Measurements from ENCODE around the gene BTNL9.
A peak's percentile ranks its signal among the peaks of the same experiment; 100 is the strongest.
"Not testable (repeated sequence)": the region's sequence is repeated elsewhere in the genome, so short reads cannot be mapped to it uniquely, and the experiment has no call there.

The BTNL9 gene

DNA sequence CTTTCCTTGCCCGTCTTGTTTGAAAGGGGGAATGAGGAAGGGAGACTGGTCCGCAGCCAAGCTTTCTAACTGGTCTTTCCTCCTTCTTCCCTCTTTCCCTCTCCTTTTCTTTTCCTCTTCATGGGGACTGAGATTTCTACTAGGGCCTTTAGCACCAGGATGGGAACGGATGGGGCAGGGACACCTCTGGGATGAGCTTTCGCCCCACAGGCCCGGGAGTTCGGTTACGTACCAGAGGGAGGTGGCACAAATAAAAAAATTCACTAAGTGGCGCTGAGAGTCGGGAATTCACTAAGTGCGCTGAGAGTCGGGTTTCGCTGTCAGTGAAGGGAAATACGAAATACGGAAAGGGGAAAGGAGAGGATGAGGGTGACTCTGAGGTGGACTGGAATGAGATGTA is 21.6 kb downstream of the BTNL9 start:
- no peak for DNase-seq (ENCODE audit: low read depth)

DNA sequence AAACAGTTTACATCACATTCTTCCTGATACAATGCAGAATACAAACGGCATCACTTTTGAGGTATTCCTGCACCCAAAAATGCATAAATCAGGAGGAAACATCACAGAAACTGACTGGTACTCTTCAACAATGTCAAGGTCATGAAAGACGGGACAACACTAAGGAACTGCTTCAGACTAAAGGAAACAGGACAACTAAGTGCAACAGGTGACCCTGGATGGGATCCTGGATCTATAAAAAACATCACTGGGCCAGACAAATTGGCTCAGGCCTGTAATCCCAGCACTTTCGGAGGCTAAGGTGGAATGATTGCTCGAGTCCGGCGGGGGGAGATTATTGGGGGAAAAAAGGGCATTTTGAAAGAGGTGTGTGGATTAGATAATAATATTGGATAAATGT is 22.6 kb downstream of the BTNL9 start:
- no peak for DNase-seq (ENCODE audit: low read depth)

- peak; percentile 24 for DNase-seq (ENCODE audit: low read depth)
Observed at GRCh38 chr5:181063514-181063913, 23.4 kb downstream of the BTNL9 start.

DNA sequence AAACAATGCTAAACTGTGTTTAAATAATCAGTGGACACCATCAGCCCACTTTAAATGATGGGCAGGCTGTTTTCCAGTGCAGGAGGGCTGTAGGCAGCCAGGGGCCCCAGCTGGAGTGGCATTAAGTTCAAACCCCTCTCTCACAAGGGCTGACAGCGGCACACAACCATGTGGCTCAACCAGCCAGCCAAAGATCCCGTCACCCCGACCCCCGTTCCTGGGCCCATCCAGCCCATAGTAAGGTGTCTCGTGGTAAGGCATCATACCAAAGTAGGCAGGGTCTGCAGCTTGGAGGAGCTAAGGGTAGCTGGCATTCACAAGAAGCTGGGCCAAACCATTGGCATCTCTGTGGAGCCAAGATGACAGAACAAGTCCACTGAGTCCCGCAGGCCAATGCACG is 24.9 kb downstream of the BTNL9 start:
- no peak for DNase-seq (ENCODE audit: low read depth)

GRCh38 chr5:181069767-181070491 is 29.9 kb downstream of the BTNL9 start:
- DNase-seq (ENCODE audit: low read depth): peak; percentile 11

GRCh38 chr5:181070523-181070922 is 30.5 kb downstream of the BTNL9 start:
- DNase-seq (ENCODE audit: low read depth): no peak

DNA sequence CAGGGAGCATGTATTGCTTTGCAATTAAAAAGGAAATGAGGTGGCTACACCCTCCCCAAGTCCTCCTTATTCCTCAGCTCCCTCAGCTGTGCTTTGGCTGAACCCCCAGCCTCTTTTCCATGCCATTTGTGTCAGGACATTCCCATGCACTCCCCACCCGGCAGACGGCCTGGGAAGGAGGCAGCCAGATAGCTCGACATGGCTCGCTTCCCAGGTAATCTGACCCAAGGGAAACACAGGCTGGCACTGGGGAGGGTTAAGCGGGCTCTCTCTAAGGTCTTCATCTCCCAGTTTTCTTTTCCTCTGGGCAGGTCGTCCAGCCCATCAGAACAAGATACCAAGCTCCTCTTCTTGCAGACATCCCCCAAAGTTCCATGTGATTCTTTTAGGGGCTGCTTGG is 31.2 kb downstream of the BTNL9 start:
- no peak for DNase-seq (ENCODE audit: low read depth)

GRCh38 chr5:181076920-181077319 is 36.9 kb downstream of the BTNL9 start:
- no peak for DNase-seq (ENCODE audit: low read depth)

DNA sequence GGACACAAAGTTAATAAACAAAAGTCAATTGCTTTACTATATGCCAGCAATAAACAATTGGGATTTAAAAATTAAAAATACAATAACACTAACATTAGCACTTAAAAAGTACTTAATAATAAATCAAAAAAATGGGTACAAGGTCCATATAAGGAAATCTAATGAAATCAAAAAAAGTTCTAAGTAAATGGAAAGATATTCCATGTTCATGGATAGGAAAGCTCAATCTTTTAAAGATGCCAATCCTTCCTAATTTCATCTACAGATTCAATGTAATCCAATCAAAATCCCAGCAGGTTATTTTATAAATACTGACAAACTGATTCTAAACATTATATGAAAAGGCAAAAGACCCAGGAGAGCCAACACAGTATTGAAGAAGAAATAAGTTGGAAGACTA is 41.9 kb downstream of the BTNL9 start:
- DNase-seq (ENCODE audit: low read depth): no peak

DNA sequence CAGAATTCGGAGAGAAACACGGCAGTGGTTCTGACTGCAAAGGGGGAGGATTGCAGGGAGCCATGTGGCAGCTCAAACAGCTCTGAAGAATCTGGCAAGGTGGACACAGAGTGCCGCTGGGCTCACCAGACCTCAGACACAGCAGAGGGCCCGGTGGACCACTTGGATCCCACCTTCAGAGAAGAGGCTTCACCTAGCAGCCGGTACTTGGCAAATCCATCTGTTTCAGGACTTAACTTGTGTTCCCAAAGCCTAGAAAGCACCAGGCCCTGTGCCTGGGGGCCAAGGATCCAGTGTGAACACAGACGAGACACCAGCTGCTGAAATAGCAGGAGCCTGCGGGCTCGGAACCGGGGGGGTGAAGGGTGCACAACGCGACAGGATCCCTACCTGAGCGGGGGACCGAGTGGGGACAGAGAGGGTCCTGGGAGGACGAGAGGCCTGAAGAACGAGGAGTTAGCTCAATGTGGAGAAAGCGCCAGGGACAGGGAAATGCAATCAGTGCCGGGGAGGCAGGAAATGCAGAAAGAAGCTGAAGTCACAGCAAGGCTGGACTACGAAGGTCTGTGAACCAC is 44.6 kb downstream of the BTNL9 start:
- no peak for DNase-seq (ENCODE audit: low read depth)

DNA sequence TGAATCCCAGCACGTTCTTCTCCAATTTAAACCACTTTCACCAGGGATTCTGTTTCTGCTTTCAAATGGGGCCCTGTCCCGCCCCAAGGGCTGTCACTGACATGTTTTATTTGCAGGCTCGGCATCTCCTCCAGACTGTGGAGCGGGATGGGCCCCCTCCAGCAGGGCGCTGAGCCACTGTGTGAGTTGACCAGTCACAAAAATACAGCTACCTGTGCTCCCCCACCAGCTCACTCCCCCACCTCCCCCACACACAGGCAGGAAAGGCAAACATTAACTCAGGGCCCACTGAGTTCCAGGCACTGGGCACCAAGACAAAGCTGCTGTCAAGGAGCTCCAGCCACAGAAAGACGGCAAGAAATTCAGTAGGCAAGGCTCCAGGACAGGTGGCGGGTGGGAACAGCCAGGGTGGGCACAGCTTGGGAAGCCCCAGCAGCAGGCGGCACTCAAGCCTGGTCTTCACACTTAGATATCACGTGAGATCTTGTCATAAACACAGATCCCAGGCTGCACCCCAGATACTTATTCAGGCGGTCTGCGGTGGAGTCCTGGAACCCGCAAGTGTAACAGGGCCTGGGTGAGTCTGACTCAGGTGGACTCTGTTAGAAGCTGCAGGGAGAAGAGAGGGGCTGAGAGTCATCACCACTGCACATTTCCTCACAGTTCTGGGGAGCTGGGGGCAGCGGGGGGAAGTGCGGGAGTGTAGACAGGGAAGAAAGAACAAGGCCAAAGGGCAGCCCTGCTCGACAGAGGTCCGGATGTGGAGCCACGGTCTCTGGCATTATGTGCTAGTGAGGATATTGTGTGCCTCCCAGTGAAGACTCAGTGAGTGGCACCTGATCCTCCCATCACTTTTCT is 46.2 kb downstream of the BTNL9 start:
- no peak for DNase-seq (ENCODE audit: low read depth)

DNA sequence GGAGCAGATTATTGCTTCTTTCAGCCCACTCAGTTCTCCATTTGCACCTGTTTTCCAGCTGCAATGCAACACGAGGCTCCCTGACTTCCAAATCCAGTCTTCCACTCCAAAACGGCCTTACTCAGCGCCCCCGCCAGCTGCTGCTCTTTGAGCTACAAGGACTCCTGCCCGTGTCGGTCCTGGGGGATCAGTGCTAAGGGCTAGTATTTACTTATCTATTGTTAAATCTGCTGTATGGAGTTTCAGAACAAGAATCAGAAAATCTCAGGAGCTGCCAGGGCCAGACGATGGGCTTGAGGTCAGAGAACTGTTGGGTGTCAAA is 46.8 kb downstream of the BTNL9 start:
- no peak for DNase-seq (ENCODE audit: low read depth)

DNA sequence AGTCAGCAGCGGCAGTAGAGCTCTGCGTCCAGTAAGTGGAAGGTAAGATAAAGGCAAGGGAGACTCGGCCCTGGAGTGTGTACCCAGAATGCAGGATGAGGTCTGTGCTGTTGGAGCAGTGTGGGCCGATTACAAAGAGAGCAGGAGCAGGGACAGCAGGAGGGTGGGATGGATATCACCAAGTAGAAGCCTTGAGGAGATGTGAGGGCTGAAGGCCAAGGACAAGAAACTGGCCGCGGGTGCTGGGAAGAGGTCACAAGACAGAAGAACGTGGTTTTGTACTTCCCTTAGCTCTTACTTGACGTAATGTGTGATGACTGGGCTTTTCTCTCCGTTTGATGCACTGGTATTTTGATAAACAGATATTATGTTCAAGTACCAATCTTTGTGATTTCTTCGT is 47.2 kb downstream of the BTNL9 start:
- DNase-seq (ENCODE audit: low read depth): no peak

DNA sequence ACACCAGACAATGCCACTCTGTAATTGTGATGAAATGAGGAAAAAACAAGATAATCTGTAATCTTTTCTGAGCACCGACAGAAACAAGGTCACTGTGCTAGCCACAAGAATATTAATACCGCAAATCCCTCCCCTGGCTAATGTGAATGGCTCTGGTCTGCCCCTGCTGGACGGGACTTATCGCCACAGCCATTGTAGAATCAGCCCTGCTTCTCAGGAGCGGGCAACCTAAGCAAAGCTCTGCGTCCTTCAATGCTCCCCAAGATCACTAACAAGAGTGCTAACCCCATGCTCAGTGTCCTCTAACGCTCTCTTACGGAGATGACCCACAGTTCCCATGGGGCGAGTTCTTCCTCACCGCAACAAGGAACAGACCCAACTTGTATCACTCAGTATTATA is 48.2 kb downstream of the BTNL9 start:
- peak; percentile 54 for DNase-seq (ENCODE audit: low read depth)

GRCh38 chr5:181092428-181092827 is 52.4 kb downstream of the BTNL9 start:
- DNase-seq (ENCODE audit: low read depth): no peak

- DNase-seq (ENCODE audit: low read depth): not testable (repeated sequence)
Observed at GRCh38 chr5:181095162-181095561, 55.1 kb downstream of the BTNL9 start.

DNA sequence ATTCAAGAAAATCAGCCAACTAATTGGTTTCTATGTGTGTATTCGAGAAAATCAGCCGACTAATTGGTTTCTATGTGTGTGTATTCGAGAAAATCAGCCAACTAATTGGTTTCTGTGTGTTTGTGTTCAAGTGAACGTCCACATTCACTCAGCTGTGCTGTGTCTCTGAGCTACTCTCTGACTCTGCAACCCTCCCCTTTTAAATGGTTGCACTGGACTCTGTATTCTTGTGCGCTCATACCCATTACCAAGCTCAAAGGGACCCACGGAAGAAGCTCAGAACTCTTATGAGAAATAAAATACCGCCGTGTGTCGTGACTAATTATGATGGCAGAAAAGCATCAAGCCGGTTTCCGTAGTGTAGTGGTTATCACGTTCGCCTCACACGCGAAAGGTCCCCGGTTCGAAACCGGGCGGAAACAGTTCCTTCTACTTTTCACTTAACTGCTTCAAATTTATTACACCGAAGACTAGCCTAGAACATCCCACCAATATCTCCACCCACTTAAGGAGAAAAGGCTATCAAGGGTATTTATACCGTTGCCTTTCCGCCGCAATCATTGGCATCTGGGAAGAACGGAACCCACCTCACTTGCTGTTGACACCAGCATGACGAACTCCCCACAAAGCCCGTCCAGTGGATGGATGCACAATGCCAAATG is 56.8 kb downstream of the BTNL9 start:
- not testable (repeated sequence) for DNase-seq (ENCODE audit: low read depth)

DNA sequence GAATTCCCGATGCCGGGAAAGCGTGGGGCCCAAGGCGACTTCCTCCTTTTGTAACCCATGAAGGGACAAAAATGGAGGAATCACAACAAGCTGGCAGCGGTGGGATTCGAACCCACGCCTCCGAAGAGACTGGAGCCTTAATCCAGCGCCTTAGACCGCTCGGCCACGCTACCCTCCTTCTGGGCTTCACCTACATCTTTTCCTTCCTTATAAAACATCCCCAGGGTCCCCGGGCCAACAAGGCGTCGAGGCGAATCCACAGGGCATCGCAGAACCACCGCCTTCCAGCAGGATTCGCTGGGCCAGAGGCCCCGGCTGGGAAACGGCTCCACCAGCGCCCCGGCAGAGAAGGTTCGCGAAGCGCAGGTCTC is 57.3 kb downstream of the BTNL9 start:
- not testable (repeated sequence) for DNase-seq (ENCODE audit: low read depth)

DNA sequence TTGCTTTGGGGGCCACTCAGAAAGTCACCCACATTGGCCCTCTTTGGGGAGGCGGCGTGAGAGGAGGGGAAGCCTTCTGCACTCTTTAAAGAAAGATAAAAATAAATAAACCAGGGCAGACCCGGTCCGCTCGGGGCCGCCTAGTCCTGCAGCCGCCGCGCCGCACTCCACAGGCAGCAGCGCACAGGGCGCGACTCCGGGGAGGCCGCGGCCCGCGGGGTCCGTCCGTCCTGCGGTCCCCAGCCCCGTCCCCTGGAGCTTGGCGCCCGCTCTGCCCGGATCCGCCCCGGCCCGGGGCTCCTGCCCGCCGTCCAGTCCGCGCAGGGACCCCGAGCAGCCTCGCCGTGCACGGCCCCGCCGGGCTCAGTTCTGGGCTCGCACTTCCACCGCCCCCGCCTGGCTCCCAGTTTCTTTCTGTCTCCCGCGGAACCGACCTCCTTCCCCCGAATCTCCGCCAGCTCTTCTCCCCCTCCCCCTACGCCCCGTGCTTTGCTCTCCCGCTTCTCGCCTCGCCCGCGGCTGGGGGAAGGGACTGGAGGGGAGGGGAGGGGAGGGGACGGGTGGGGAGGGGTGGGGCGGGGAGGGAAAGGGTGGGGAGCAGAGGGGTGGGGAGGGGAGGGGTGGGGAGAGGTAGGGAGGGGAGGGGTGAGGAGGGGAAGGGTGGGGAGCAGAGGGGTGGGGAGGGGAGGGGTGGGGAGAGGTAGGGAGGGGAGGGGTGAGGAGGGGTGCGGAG is 57.9 kb downstream of the BTNL9 start:
- DNase-seq (ENCODE audit: low read depth): not testable (repeated sequence)

DNA sequence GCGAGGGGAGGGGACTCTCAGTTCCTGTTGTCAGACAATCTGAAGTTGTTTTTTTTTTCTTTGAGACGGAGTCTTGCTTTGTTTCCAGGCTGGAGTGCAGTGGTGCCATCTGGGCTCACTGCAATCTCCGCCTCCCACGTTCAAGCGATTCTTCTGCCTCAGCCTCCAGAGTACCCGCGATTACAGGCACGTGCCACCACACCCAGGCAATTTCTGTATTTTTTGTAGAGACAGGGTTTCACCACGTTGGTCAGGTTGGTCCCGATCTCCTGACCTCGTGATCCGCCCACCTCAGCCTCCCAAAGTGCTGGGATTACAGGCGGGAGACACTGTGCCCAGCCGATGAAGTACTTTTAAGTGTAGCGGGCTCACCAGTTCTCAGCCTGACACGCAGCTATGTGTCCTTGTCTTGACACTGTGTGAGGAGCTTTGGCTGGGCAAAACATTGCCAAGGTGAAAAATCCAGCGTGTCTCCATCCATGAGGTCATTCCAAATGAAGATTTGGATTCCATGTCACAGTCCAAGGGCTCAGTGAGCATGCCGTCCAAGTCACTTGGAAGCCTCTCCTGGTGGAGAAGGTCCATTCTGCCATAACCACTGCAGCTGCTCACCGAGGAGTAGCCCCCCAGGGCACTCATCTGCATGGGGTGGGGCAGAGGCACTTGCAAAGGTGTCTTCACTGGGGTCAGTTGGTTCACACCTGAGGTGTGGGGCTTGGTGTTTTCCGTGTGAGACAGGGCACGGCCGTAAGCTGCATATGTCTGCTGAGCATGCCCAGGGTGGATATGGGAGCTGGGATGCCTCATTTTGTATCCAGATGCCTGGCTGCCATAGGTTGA is 58.9 kb downstream of the BTNL9 start:
- peak; percentile 38 for DNase-seq (ENCODE audit: low read depth)

- no peak for DNase-seq (ENCODE audit: low read depth)
Observed at GRCh38 chr5:181099602-181100086, 59.6 kb downstream of the BTNL9 start.

Measured in ELR (cell line).